ENCODE results near the gene TMEM145.

Gene TMEM145

GRCh38 chr19:42366673-42367072, 53.6 kb downstream of the TMEM145 start:
- no peak for DNase-seq

- DNase-seq = no peak
Observed at GRCh38 chr19:42367929-42368328, 54.8 kb downstream of the TMEM145 start.

- no peak for DNase-seq
Observed at GRCh38 chr19:42368360-42368759, 55.3 kb downstream of the TMEM145 start.

GRCh38 chr19:42368765-42369164, 55.7 kb downstream of the TMEM145 start:
- DNase-seq = no peak

DNA sequence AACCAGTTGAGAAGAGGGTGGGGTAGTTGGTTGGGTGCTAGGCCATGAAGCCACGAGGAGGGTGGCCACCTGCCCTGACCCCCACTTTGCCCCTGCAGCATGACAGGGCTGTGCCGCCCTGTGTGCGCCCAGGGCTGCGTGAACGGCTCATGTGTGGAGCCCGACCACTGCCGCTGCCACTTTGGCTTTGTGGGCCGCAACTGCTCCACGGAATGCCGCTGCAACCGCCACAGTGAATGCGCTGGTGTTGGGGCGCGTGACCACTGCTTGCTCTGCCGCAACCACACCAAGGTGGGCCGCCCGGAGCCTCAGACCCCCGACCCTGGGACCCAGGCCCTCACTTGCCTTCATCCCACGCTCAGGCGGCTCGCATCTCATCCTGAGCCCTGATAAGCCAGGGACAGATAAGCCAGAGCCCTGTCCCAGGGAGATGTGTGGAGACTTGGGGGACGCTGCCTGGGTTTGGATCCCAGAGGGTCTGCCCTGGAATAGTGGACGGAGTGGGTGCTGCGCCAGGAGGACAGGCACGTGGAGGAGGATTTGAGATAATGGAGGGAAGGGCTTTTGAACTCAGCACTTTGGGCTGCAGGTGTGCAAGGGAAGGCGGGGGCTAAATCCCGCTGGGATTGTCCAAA, 56.4 kb downstream of the TMEM145 start:
- DNase-seq = no peak

DNA sequence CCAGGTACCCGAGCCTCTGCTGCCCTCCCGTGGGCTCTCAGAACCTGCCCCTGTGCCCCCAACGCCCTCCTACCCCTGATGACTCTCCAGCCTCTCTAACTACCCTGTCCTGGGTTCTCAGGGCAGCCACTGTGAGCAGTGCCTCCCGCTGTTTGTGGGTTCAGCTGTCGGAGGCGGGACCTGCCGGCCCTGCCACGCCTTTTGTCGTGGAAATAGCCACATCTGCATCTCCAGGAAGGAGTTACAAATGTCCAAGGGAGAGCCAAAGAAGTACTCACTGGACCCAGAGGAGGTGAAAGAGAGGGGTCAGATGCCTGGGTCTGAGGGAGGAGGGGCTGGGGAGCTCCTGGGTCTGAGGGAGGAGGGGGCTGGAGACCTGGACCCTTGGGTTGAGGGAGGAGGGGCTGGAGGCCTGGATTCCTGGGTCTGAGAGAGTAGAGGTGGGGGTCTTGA, 57.0 kb downstream of the TMEM145 start:
- no peak for DNase-seq

DNA sequence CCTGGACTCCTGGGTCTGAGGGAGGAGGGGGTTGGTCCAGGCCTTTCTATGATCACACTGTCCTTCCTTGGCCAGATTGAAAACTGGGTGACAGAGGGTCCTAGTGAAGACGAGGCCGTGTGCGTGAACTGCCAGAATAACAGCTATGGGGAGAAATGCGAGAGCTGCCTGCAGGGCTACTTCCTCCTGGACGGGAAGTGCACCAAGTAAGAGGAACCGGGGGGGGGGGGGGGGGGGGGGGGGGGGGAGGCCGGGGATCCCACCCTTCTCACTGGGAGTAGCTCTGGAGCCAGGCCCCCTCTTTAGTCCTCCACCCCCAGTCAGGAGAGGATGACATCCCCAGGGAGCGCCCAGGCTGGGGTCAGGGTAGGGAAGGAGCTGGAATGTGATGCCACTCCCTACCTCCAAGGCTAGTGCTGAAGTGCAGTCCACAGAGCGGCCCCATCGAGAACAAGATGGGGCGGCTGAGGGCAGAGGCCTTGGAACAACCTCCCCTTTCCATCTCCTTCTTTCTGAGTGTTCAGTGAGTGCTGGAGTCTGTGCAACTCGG, 57.6 kb downstream of the TMEM145 start:
- DNase-seq = no peak
